Fibroblast of skin of scalp (primary cell): Measurements from ENCODE around the gene LRRN2.

Experiments
- DNase-seq: peaks from one replicate; pipeline ENCODE4 v3.0.0-alpha.2; 2013

LRRN2 gene

DNA sequence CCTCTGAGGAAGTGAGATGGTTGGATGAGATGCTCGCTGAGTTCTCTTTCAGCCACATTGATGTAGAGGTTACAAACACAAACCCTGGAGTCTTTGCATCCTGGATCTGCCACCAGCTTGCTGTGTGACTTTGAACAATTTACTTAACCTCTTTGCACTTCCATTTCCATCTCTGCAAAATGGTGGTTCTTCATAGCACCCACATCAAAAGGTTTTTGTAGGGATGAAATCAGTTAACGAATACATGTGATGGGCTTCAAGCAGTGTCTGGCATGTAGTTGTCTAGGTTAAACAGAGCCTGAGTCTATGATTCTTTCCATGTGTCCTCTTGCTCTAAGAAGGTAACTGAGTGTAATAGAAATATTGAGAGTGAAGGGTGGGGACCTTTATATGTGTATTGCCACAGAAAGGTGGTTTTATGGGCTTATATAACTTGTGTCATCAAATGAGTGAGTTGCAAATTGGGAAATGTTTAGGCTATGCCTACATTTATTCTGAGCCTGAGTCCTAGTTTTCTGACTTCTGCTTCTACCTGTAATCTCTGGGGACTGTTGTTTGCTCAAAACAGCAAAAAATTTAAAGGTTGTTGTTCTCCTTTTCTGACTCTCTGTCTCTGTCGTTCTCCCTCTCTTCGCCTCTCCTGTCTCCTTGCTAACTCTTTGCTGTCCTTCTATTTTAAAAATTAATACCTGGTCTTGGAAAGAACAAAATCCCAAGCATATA lies 27.3 kb upstream of the LRRN2 start:
- no peak for DNase-seq

GRCh38 chr1:204711947-204712701 lies 26.6 kb upstream of the LRRN2 start:
- no peak for DNase-seq

DNA sequence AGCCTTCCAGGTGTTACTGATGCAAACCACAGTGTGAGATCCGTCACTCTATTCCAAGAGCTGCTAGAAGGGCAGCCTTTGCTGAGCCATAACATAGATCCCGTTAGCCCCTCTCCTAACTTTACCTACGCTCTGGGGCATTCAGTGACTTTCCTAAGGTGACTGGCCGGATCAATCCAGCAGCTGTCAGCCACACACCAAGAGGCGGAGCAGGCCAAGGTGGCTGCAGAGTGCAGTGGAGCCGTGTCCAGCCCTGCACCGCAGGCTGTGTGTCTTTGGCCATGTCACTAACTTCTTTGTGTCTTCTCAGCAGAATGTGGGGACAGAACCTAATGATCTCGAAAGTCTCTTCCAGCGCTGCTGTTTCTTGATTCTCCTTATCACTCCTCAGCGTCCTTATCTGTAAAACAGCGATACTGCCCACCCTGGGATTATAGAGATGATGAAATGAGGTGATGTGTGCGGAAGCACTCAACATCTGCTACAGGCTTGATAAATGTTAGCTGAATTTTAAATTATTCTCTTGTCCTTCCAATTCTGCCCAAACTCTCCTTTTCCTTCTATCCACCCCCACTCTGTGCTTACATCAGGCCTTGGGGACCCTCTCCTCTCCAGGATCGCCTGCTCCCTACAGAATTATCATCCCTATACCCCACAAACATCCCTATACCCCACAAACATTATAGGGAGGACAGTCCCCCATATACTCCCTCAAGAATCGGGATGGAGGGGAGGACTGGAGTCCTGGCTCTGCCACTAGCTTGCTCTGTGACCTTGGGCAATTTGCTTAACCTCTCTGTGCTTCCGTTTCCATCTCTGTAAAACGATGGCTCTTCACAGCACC lies 25.8 kb upstream of the LRRN2 start:
- DNase-seq: no peak

DNA sequence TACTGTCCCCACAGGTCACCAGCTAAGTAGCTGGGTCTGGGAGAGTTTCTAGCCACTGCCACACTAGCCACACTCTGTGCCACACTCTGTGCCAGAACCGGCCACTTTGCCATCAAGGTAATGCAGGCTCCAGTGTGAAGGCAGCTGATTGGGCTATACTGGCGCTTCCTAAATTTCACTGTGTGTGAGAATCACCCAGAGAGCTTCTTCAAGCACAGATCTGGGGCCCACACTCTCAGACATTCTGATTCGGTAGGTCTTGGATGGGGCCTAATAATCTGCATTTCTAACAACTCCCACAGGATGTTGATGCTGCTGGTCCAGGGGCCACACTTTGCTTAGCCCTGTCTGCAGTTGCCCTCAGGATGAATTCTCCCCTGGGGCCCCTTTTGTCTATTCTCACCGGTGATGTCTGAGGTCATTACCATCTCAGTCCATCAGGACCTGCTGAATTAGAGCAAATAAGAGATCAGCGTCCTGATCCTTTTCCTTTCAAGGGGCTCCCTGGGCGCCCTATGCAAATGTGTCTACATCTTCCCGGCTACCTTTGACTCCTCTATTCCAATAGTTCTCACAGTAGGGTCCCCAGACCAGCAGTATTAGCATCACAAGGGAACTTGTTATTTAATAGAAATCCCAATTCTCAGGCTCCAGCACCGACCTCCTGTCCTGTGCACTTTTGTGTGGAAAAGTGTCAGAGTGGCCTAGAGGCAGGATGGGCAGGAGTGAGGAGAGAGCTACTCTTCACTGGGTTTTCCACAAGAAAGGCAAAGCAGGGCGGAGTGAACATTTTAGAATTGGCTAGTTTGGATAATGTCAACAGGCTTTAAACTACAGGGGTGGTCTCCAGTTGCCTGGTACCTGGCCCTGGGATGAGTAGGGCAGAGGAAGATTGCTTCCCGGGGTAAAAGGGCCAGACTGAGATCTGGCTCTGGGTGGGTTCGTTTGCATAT lies 24.7 kb upstream of the LRRN2 start:
- DNase-seq: no peak

DNA sequence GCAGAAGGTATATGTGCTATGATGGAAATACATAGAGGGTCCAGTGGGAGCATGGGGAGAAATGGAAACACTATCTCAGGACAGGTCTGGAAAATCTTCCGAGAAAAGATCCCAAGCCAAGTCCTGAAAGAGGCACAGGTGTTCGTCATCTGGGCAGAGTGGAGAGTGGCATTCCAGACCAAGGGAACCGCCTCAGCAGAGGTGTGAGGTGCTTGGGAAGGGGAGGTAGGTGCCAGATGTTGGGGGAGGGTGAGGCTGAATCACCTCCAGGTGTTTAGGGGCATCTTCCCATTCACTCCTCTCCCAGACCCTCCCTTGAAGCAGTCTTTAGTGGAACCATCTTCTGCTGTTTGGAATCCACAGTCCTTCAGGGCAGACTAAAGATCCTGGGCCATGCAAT lies 23.5 kb upstream of the LRRN2 start:
- DNase-seq: no peak

DNA sequence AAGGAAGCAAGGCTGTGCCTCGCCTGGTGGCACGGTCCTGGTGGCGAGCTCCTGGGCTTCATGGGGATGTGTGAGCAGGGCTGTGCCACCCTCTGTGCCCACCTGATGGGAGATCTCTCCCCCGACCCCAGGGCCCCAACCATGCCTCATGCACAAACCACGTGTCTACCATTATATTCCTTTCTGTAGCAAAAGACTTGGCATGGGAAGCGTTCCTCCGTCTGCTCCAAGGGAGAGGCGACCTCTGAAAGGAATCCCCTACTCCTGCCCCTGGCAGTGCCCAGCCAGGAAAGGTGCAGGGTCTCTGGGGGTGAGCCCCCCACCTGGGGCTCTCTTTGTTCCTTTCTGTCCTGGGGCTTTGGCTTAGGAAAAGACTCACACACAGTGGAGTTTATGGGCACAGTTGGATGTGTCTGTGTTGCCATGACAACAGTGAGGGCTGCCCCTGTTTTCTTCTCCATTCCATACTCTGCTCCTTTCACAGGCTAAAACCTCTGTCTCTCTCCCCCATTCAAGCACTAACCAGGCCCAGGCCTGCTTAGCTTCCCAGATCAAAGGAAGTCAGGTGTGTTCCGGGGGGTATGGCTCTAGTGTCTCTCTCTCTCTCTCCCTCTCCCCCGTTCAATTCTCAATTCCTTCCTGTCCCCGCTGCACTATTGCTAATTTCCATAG lies 21.4 kb upstream of the LRRN2 start:
- DNase-seq: no peak

DNA sequence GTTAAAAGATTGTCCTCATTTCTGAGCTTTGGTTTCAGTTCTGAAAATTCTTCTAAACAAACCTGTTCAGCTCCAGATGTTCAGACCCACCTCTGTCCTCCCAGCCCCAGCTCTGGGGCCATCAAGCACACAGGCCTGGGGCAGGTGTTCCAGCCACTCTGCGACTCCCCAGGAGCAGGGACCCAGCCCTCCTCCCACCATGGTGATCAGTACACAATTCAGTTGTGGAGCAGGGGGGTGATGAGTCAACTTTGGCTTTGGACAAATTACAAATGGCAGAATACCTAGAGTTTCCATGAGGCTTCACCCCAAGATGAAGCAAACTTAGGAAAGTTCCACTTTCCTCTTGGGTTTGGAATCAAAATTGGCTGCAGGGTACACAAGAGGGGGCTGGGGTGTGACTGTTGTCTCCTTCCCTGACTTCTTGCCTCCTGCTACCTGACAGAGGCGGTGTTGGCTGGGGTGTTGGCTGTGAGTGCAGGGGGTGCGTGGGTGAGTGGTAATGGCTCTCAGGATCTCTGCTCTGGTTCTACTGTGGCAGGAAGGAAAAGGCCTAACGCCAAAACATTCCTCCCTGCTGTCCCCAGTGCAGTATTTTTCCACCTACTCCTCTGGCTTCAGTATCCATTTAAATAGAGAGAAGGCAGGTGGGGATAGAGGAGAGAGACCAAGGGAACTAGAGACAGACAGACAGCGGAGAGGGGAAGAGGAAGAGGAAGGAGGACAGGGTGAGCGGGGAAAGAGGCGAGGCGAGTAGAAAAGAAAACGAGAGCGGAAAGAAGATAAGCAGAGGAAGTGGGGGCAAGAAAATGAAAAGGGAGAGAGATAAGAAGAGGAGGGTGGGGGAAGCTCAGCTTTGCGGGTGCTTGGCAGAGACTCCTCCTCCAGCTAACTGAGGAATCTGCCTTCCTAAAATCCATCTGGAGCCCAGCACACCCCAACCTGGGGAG lies 20.6 kb upstream of the LRRN2 start:
- no peak for DNase-seq

DNA sequence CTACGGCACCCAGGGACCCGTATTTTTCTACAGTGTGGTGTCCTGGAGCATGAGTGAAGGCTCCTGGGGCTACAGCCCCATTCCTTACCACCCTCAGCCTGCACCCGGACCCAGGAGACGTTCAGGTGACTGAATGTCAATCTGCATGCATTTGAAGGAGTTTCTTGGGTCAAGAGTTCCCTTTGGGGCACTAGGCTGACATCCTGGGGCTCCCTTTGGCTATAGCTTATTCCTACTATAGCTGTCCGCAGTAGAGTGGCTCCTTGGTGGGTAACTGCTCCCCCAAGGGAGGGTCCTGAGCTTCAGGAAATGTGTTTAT lies 19.9 kb upstream of the LRRN2 start:
- no peak for DNase-seq

GRCh38 chr1:204704794-204705492 lies 19.4 kb upstream of the LRRN2 start:
- DNase-seq: no peak

DNA sequence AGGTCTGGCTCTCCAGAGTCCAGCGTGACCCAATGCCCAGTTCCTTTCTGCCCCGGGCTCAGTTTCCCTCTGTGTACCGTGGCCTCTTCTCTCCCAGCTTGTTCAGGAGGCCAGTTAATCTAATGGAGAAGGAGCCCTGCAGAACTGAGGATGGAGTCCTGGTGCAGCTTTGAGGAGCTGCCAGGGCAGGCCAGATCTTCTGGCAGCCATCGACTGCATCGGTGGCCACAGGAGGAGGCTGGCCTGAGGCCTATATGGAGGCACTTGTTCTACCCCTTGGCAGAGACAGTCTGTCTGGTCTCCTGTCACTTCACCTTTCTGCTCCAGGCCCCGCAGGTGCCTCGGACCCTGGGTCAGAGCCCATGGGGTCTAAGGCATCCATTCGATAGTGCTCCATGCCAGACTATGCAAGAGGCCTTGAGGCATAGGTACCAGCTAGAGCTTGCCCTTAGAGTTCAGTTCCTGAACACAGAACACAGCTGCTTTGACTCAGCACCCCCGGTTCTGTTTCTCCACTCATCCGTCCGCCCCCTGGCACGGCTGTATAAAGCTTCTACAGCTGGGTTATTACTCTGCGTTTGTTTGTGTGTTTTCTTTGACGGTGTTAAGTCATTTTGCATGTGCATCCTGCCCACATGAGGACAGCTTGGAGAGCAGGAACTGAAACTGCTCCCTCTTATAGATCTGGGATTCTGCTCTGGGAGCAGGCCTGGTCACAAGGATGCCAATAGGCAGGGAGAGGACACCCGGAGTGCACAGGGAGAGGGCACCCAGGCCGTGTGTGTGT lies 18.5 kb upstream of the LRRN2 start:
- no peak for DNase-seq

GRCh38 chr1:204703268-204703664 lies 17.7 kb upstream of the LRRN2 start:
- no peak for DNase-seq

DNA sequence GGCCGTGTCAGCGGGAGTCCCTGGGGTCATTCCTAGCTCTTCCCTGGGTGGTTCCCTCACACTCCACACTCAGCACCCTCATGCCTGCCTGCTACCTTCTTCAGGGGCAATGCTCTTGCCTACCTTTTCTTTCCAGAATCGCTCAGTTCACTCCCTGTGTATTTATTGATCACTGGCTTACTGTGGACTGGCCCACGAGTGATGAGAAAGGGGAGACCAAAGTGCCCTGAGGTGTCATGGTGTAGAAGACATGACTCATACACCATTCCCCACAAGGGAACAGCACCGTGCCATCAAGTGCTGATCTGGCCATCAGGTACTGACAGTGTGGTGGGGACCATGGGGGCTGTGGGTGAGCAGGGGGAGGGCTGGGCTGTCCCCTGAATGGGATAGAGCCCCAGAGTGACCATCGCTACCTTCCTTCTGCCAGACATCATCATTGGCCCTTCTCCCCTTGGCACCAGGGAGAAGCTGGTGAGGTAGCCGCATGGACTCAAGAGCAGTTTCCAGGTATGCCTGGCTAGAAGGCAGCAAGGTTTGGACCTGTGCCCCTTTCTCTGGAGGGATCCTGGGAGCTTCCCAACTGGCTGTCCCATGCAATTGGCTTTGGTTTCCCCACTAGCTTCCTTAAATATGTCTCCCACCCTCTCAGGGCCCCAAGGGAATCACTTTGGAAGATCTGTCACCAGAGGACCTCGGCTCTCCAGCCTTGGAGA lies 17.2 kb upstream of the LRRN2 start:
- no peak for DNase-seq

DNA sequence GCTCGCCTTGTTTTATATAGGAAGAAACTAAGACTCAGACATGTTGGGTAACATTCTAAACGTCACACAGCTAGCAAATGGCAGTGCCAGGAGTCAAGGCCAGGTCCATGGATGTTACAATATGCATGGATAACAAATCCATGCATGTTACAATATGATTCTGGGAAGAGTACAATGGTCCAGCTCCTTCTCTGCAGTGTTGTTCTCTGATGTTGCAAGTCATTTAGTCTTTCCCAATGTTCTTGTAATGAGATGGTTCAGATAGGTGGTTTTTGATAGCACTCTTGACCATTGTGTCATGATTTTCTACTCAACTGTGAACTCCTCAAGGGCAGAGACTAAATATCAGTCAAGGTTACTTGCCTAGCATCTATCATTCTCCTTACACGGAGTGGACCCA lies 15.7 kb upstream of the LRRN2 start:
- DNase-seq: no peak

DNA sequence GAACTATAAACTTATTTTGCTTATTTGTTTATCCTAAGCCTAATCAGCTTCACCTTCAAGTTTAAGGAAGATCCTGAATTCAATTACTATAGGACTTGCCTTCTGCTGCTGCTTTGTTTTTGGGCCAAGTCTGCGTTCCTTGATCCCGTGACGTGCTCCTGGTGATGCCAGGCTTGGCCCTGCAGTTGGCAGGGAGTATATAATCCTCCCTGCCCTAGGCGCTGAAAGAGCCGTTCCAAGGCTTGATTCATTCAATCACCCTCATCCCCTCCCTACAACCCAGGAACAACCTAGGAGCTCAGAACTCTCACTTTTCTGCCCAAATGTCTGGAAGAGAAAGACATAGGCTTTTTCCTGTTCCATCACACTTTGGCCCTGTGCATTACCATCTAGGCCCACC lies 12.4 kb upstream of the LRRN2 start:
- no peak for DNase-seq

- no peak for DNase-seq
These were observed 11.1 kb upstream of the LRRN2 start for GRCh38 chr1:204696606-204697005.

DNA sequence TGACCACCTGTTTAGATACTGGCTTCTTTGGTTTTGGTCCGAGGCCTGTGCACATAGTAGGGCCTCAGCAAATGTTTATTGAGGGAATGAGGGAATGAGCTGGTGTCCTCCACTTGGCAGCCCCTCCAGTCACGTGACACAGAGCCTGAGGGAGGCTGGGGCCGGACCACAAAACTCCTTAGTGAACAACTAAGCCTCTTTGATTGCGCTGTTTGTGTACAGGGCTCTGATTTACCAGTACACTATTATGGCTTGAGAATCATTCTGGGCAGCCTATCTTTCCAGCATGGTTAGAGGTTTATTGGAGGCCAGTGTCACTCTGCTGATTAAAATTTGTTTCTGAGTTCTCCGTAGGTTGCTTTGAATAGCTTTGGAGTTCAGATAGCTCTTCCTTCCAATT lies 10.2 kb upstream of the LRRN2 start:
- no peak for DNase-seq

DNA sequence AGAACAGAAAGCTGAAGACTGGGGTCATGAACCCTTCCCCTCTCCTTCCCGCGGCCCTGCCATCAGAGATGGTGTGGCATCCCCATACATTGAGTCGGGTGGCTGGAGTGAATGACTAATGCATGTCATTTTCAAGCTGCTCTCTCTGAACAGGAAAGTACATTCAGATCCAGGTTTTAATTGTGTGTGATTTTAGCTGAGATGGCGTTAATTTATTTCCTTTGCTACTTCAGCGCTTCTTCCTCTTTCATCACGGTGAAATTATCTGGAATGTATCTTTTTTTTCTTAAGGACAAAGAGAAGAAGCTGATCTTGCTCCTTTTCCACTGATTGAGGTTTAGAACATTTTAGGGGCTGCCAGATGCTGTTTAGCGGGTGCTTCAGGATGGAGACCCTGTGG lies 8.6 kb upstream of the LRRN2 start:
- DNase-seq: no peak

DNA sequence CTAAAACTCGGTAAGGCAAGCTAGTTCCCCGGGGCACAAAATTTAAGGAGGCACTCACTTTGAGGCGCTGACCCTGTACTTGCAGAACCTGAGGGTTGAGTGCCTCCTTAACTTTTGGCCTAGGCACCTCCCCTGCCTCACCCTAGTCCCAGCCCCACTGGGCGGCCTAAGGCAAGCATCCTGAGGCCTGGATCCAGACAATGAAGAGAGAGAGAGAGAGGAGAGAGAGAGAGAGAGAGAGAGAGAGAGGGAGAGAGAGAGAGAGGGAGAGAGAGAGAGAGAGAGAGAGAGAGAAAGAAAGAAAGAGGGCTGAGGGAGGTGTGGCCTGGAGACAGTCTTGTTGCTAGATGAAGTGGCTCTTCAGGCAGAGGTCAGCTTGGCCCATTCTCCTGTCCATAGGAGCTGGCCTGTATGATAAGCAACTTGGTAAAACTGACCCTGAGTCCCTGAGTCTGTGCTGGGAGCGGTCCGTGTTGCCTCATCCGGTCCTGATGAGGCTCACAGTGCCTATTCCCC lies 7.4 kb upstream of the LRRN2 start:
- no peak for DNase-seq
